ENCODE results near the gene DHRS3. TPM values are rescaled to one million over a fixed set of nuclear protein-coding genes. Genes with fewer than 3 reads are reported as not detected.

Gene DHRS3
- total and polyA plus RNA-seq, 2 donors (not counting 3 experiments of a cell fraction or from before 2014, with no cell fraction given) = 54.3 to 75.2 TPM

DNA sequence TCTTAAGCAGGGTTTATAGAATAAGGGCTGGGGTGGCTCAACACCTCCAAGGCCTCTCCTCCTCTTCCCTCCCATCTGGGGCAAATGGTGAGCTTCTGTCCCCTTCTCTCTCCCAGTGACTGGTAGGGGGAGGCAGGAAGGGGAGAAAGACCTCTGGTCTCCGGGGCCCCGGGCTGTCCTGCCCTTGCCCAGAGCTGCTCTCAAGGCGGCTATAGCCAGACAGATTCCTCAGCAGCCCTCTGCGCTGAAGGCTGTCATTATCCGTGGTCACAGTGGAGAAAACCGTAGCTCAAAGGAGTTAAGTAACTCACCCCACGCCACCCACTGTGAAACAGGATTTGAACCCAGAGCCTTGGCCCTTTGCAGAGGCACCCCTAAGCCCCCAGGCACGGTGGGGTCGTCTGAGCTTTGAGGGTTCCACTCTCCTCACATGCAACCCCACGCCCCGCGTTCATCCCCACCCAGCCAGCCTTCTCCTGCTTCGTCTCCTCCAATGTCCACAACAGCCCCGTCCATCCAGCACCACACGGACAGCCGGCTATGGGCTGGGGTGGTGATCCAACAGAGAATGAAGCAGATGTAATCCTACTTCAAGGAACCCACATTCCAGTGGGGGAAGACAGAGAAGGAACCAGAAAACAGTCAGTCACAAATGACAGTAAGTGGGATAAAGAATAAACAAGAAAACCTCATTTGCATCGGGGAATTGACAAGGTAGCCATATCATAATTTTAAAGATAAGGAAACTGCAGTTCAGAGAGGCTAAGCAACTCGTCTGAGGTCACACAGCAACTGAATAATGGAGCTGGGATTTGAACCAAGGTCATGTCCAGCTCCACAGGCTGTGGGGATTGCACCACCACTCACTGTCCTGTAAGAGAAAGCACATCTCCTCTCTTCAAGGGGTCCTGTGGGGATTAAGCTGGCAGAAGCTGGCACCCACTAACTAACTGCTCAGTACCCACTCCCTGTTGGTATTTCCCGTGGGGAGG, 31.8 kb downstream of the DHRS3 start:
- no peaks in the 10 kb centered on the region for H3K4me1 ChIP-seq (ENCODE audit: control insufficient read depth, extremely low read depth, insufficient read depth, low read length)
- dilution Hi-C loops (cut with MboI; ENCODE audit: extremely low pct_ligation_motif_present, low sequenced_read_pairs) (no loop called here), intact Hi-C loops (cut with micrococcal nuclease) (no loop called here)
- no peak overlapping the region for H3K4me2 ChIP-seq (ENCODE audit: insufficient read depth, low read length)
- CTCF ChIA-PET = interaction anchor here (0.8 kb wide), 1 partner anchor 10 kb away, joined by 5 read pairs; no protein-coding TSS in a partner anchor
- H3K9me1 ChIP-seq (replicated peaks; ENCODE audit: control insufficient read depth, extremely low read depth, insufficient read depth, low read length) = no peaks in the 10 kb centered on the region
- no peak overlapping the region for H2AFZ ChIP-seq (ENCODE audit: low read depth, low read length)
- no peaks in the 10 kb centered on the region for H3K27me3 ChIP-seq (ENCODE audit: control insufficient read depth in 2 of 2, insufficient read depth in 2 of 2, low read length in 2 of 2)
- TF ChIP-seq JUN (IDR thresholded peaks at IDR 0.05; ENCODE audit: borderline replicate concordance, insufficient read depth, insufficient read length, low read depth) = no peak
- no peak for TF ChIP-seq MYC (IDR thresholded peaks at IDR 0.05; ENCODE audit: low read depth, low read length)
- no peak for TF ChIP-seq POLR2AphosphoS5 (IDR thresholded peaks at IDR 0.05; ENCODE audit: insufficient read depth, low read depth, low read length)
- no peak for TF ChIP-seq POLR2A (IDR thresholded peaks at IDR 0.05; ENCODE audit: low read depth, low read length)
- no peak for TF ChIP-seq CTCF (IDR thresholded peaks at IDR 0.05; ENCODE audit: extremely low read depth in 1 of 2, insufficient read depth in 1 of 2, low read depth in 1 of 2, low read length in 2 of 2)
- no peak for TF ChIP-seq MAX (IDR thresholded peaks at IDR 0.05; ENCODE audit: insufficient read depth, insufficient read length)
- TF ChIP-seq GATA2 (IDR thresholded peaks at IDR 0.05; ENCODE audit: insufficient read depth, insufficient read length, low read depth, low read length) = no peak
- no peaks in the 10 kb centered on the region for H3K79me2 ChIP-seq (ENCODE audit: control insufficient read depth, insufficient read depth, low read length)
- POLR2A ChIA-PET = interaction anchor here (0.6 kb wide), 1 partner anchor 71 kb away, joined by 3 read pairs; no protein-coding TSS in a partner anchor
- no peaks in the 10 kb centered on the region for H3K9me3 ChIP-seq (replicated peaks; ENCODE audit: control insufficient read depth, insufficient read depth, low read length)
- H3K36me3 ChIP-seq (ENCODE audit: control insufficient read depth in 2 of 2, extremely low read depth in 1 of 2, insufficient read depth in 2 of 2, low read length in 2 of 2) = peaks cover 0 to 10% of the 10 kb centered on the region in 2 experiments
- DNase-seq (ENCODE audit: low read depth, low spot score) = no peak
- H4K20me1 ChIP-seq (replicated peaks; ENCODE audit: control insufficient read depth, extremely low read depth, insufficient read depth, low read length) = no peaks in the 10 kb centered on the region
- no TSS peak for BruUV-seq (replicated peaks)
- H3K9ac ChIP-seq (replicated peaks; ENCODE audit: extremely low read depth, insufficient read depth, low read length) = no peak overlapping the region
- FAIRE-seq = no peak
- H3K27ac ChIP-seq (ENCODE audit: insufficient read depth, low read depth, low read length) = no peak overlapping the region
- H3K4me3 ChIP-seq (replicated peaks in 1 of 3; ENCODE audit: insufficient read depth in 1 of 3, low read depth in 1 of 3, low read length in 3 of 3) = no peak overlapping the region
